Stimulated activated naive CD8-positive, alpha-beta T cell treated with anti-CD3 and anti-CD28 coated beads, Interleukin-15, Interleukin-2, amounts not matched to agents 100 U/mL and 50 U/mL, for 24 hours (primary cell): Measurements from ENCODE around the gene ZNF804A.

Experiments used
- ATAC-seq: fragments of 150-1000 bp; cut with Tn5 transposase; one replicate; pipeline ENCODE4 v1.10.0; 2021
- DNase-seq: peaks from one replicate; pipeline ENCODE4 v3.0.0; 2021

ZNF804A gene

GRCh38 chr2:184598316-184599053, at the start of gene ZNF804A:
TSS of gene ZNF804A (plus strand) at chr2:184598529. CDS start at chr2:184598960, 431 bp downstream.
- DNase-seq (peak; percentile 22), ATAC-seq (peak; percentile 82)

- ATAC-seq (no peak), DNase-seq (no peak)
These were observed 49.2 kb upstream of the ZNF804A start for GRCh38 chr2:184549153-184549552.

GRCh38 chr2:184551626-184552025, 46.7 kb upstream of the ZNF804A start:
- no peak for ATAC-seq
- no peak for DNase-seq

- DNase-seq (no peak), ATAC-seq (no peak)
These were observed 43.6 kb upstream of the ZNF804A start for GRCh38 chr2:184554736-184555135.

- DNase-seq (no peak), ATAC-seq (no peak)
These were observed 43.0 kb upstream of the ZNF804A start for GRCh38 chr2:184555352-184555751.

- ATAC-seq (no peak), DNase-seq (no peak)
These were observed 41.7 kb upstream of the ZNF804A start for GRCh38 chr2:184556639-184557038.

GRCh38 chr2:184558713-184559464, 39.4 kb upstream of the ZNF804A start:
- no peak for ATAC-seq
- DNase-seq, result no peak

GRCh38 chr2:184560603-184561002, 37.7 kb upstream of the ZNF804A start:
- ATAC-seq, result no peak

GRCh38 chr2:184562532-184562931, 35.8 kb upstream of the ZNF804A start:
- ATAC-seq, result no peak
- DNase-seq, result no peak

More at GRCh38 chr2:184560603-184561002, 37.7 kb upstream of the ZNF804A start:
- DNase-seq, result no peak

GRCh38 chr2:184564092-184564491, 34.2 kb upstream of the ZNF804A start:
- DNase-seq (no peak), ATAC-seq (no peak)

GRCh38 chr2:184566716-184567115, 31.6 kb upstream of the ZNF804A start:
- DNase-seq (no peak), ATAC-seq (no peak)

GRCh38 chr2:184577056-184577455, 21.3 kb upstream of the ZNF804A start:
- ATAC-seq, result no peak

GRCh38 chr2:184577743-184578142, 20.6 kb upstream of the ZNF804A start:
- no peak for ATAC-seq
- no peak for DNase-seq

More at GRCh38 chr2:184577056-184577455, 21.3 kb upstream of the ZNF804A start:
- no peak for DNase-seq

- no peak for ATAC-seq
- no peak for DNase-seq
These were observed 19.1 kb upstream of the ZNF804A start for GRCh38 chr2:184579226-184579625.

- no peak for DNase-seq
- no peak for ATAC-seq
These were observed 16.9 kb upstream of the ZNF804A start for GRCh38 chr2:184581391-184581790.

- DNase-seq (no peak), ATAC-seq (no peak)
These were observed 9.1 kb upstream of the ZNF804A start for GRCh38 chr2:184589261-184589660.

GRCh38 chr2:184596819-184597411, 1.4 kb upstream of the ZNF804A start:
- DNase-seq, result no peak
- ATAC-seq, result no peak

GRCh38 chr2:184597571-184597991, 748 bp upstream of the ZNF804A start:
- DNase-seq, result peak; percentile 3
- ATAC-seq, result no peak

- ATAC-seq (no peak), DNase-seq (no peak)
These were observed 370 bp upstream of the ZNF804A start for GRCh38 chr2:184598002-184598315.

GRCh38 chr2:184599054-184599871, 934 bp downstream of the ZNF804A start:
- ATAC-seq (no peak), DNase-seq (no peak)

GRCh38 chr2:184599872-184600222, 1.5 kb downstream of the ZNF804A start:
- DNase-seq, result no peak
- no peak for ATAC-seq

GRCh38 chr2:184602734-184603133, 4.4 kb downstream of the ZNF804A start:
- ATAC-seq, result no peak

More at GRCh38 chr2:184602734-184603133, 4.4 kb downstream of the ZNF804A start:
- no peak for DNase-seq
